Subcutaneous adipose tissue (tissue), 4 donors: ENCODE data around the gene IL11. TPM values are rescaled to one million over a fixed set of nuclear protein-coding genes. Genes with fewer than 3 reads are reported as not detected.
"Not testable (repeated sequence)": the region's sequence is repeated elsewhere in the genome, so short reads cannot be mapped to it uniquely, and the experiment has no call there.

Source experiments
- total RNA-seq, 4 donors: library from RNA; depleted of rRNA; stranded (reverse); fragments of >200 nt; gene quantifications; one replicate each; pipeline ENCODE4 v1.1.0, GENCODE V29; 2016
- TF ChIP-seq, protein P1 (sequence below): fragments of 450-650 bp; IDR thresholded peaks from one replicate; pipeline ENCODE4 v1.5.1; 2016; ENCODE audit warnings: low read depth, mild to moderate bottlenecking, control low read depth, antibody characterized with exemption, moderate library complexity

The IL11 gene
- total RNA-seq, 4 donors from 2014 or later: not detected

DNA sequence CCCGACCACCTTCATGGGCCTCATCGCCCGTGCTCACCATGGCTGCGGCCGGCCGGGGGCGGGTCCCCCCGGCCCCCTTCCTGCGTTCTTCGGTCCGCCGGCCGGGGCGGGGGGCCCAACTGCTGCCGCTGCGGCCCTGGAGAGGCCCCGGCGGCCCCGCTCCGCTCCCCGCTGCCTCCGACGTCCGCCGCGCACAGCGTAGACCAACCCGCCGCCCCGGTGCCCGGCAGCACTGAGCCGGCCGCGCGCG, 37.2 kb upstream of the IL11 start, which contains the start of gene UBE2S:
TSS of gene UBE2S (minus strand) at position 239 of the 250 bp plus-strand sequence. CDS start at position 40, 199 bp downstream.
- TF ChIP-seq, protein P1, sequence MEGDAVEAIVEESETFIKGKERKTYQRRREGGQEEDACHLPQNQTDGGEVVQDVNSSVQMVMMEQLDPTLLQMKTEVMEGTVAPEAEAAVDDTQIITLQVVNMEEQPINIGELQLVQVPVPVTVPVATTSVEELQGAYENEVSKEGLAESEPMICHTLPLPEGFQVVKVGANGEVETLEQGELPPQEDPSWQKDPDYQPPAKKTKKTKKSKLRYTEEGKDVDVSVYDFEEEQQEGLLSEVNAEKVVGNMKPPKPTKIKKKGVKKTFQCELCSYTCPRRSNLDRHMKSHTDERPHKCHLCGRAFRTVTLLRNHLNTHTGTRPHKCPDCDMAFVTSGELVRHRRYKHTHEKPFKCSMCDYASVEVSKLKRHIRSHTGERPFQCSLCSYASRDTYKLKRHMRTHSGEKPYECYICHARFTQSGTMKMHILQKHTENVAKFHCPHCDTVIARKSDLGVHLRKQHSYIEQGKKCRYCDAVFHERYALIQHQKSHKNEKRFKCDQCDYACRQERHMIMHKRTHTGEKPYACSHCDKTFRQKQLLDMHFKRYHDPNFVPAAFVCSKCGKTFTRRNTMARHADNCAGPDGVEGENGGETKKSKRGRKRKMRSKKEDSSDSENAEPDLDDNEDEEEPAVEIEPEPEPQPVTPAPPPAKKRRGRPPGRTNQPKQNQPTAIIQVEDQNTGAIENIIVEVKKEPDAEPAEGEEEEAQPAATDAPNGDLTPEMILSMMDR: not testable (repeated sequence)

DNA sequence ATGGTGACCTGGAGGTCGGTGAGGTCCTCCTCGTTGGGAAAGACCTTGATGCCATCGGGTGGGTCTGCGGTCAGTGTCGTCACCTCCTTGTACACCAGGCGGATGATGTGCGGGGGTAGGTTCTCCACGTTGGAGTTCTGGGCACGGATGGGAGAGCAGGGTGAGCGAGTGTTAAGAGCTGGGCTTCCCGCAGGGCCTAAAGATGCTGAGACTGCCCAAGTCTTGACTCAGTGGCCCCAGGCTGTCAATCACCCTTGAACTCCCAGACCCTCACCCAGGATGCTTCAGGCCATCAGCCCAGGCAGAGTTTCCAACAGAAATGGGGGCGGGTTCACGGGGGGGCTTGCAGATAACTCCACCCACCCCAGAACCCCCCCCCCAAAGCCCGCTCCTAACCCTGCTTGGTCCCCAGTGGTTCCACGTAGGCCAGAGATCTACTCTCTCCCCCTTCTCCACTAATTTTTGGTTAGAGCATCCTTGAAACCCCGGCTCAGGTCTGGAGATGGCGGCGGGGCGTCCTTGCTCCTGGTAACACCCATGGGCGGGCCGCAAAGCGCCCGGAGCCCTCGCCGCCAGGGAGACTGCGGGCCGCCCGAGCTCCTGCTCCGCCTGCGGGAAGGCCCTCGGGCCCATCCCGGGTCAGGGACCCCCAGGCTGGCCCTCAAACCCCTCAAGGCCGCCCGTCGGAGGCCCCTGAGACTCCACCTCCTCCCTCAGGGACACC, 36.7 kb upstream of the IL11 start:
- TF ChIP-seq, protein P1: no peak

DNA sequence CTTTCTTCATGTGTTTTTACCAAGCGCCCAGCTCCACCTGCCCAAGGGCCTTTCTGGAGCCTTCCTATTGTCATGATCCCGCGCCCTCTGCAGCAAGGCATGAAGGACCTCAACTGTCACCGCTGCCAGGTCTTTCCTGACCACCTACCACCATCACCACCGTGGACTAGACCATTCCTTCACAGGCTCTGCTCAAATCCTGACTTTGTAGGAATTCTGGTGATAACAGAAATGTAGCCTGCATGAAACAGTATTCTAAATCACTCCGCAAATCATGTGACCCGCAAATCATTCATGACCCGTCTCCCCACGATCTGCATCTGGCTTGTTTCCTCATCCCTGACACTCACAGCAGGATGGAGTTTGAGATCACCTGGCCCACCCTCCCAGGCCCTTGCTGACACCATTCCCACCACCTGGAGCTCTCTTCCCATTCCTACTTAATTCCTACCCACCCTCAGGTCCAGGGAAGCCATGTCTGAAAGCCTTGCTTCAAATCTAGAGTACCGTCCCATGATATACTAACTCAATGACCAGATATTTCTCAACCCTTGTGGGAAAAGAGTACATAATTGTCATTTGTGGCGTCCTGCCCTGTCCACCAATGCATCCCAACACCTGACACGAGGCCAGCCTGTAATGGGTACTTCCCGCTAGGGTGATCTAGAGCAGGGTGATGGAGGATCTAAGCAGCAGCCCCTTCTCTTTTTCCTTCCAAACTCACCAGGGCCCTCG, 36.0 kb upstream of the IL11 start:
- TF ChIP-seq, protein P1: no peak

DNA sequence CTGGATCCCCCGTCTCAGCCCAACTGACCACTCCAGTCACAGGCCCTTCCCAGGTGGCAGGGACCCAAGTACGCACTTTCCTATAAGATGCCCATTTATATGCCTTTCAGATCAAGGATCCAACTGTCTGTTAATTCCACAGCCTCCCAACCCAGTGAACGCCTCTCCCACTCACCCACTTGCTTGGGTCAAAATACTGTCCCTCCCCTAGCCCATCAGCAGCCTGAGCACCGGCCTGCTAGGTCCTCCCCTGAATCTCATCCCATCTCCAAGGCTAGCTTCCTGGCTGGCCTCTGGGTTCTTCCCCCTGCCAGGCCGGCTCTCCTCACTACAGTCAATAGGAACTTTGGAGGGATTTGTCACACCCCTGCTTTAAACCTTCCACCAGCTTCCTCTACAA, 35.4 kb upstream of the IL11 start:
- TF ChIP-seq, protein P1: no peak

DNA sequence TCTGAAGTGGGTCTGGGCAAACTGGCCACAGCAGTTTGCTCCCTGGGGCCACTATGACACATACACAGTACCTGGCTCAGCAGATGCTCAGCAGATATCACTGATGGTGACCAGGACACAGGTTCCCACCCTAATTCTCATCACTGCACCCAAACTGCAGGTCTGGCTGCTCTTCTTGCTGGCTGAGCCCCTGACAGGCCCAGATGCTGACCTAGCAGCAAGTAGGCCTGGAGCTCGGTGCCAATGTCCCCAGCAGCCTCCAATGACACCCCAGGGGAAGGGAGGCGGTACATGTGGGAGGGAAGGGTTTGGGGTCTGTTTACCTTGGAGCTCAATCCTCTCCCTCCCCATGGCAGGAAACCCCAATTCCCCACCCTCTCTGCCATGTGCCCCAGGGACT, 32.2 kb upstream of the IL11 start:
- TF ChIP-seq, protein P1: no peak

DNA sequence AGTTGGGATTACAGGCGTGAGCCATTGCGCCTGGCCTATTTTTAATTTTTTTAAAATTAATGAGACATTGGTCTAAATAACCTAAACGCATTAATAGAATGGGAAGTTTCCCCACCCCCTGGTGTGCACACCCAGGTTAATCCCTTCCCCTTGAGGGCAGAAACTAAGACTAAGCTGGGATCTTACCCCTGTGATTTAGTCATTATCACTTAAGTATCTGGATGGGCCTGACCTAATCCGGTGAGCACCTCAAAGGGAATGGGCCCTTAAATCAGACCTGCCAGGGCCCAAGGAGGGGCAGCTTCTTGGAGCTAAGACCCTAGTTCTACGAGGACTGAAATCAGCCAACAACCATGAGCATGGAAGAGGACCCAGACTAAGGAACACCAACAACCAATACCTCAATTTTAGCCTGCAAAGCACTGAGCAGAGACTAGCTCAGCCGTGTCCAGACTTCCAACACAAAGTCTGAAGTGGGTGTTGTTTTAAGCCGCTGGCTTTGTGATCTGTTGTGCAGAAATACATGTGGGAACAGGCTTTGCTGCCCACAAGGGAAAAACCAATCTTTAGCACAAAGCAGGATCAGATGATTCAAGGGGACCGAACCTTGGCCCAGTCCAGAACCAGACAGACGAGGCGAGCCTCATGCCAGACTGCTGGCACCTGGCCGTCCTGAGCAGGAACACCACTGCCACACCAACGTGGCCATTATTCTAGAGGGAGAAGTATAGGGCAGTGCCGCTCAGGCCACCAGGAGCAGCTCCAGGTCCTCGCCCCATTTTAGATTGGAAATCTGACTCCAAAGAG, 30.2 kb upstream of the IL11 start:
- TF ChIP-seq, protein P1: no peak
